Epithelial cell of esophagus (primary cell): ENCODE measurements around the gene TRAF2.
"Not testable (repeated sequence)": the region's sequence is repeated elsewhere in the genome, so short reads cannot be mapped to it uniquely, and the experiment has no call there.

Experiments
- DNase-seq: peaks from one replicate; pipeline ENCODE4 v3.0.0; 2010; ENCODE audit warnings: low read depth
- H3K4me3 ChIP-seq: 2 replicates; pipeline ENCODE4 v1.5.1; 2011; ENCODE audit warnings: mild to moderate bottlenecking, low read length, control low read depth
- TF ChIP-seq, protein P1 (sequence below): IDR thresholded peaks from 2 replicates; pipeline ENCODE4 v1.5.1; 2011; ENCODE audit warnings: low read depth, mild to moderate bottlenecking, low read length, control low read depth, inconsistent platforms; ENCODE audit not compliant: insufficient read depth; ENCODE audit errors: missing control alignments

The TRAF2 gene

GRCh38 chr9:136861874-136862457 is 24.4 kb upstream of the TRAF2 start:
- no peak for DNase-seq
- TF ChIP-seq, protein P1, sequence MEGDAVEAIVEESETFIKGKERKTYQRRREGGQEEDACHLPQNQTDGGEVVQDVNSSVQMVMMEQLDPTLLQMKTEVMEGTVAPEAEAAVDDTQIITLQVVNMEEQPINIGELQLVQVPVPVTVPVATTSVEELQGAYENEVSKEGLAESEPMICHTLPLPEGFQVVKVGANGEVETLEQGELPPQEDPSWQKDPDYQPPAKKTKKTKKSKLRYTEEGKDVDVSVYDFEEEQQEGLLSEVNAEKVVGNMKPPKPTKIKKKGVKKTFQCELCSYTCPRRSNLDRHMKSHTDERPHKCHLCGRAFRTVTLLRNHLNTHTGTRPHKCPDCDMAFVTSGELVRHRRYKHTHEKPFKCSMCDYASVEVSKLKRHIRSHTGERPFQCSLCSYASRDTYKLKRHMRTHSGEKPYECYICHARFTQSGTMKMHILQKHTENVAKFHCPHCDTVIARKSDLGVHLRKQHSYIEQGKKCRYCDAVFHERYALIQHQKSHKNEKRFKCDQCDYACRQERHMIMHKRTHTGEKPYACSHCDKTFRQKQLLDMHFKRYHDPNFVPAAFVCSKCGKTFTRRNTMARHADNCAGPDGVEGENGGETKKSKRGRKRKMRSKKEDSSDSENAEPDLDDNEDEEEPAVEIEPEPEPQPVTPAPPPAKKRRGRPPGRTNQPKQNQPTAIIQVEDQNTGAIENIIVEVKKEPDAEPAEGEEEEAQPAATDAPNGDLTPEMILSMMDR = no peak
- no peak overlapping the region for H3K4me3 ChIP-seq

DNA sequence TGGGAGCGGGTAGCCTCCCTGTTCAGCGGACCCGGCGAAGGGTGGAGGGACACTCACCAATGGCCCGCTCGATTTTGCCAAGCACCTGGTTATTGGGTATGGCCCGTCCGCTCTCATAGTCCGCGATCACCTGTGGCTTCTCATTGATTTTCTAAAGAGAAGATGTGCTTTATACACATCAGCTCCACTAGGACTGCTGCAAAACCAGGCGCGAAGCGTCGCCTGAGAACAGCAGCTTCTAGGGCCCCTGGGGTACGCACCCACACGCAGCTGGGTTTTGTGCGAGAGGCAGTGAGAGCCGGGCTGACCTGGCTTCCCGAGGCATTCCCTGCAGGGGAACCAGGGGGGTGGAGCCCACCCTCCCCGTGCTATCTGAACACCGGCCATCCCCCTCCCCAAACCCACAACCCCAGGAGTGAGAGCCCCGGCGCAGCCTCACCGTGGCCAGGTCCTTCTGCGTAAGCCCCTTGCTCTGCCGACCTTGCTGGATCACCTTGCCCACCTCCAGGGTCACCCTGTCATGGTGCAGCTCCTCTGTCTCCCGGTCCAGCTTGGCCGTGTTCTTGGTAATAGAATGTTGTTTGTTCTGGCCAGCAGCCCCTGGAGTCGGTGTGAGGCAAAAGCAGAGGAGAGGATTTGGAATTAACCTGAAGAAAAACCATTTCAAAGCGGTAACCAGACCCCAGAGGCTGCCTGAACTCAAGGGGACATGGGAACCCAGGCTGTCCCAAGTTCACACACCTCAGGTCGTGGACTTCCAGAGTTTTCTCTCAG is 23.3 kb upstream of the TRAF2 start:
- no peak for DNase-seq
- TF ChIP-seq, protein P1 = no peak
- H3K4me3 ChIP-seq = no peak overlapping the region

- no peak for DNase-seq
These were observed 22.6 kb upstream of the TRAF2 start for GRCh38 chr9:136863623-136864273.

DNA sequence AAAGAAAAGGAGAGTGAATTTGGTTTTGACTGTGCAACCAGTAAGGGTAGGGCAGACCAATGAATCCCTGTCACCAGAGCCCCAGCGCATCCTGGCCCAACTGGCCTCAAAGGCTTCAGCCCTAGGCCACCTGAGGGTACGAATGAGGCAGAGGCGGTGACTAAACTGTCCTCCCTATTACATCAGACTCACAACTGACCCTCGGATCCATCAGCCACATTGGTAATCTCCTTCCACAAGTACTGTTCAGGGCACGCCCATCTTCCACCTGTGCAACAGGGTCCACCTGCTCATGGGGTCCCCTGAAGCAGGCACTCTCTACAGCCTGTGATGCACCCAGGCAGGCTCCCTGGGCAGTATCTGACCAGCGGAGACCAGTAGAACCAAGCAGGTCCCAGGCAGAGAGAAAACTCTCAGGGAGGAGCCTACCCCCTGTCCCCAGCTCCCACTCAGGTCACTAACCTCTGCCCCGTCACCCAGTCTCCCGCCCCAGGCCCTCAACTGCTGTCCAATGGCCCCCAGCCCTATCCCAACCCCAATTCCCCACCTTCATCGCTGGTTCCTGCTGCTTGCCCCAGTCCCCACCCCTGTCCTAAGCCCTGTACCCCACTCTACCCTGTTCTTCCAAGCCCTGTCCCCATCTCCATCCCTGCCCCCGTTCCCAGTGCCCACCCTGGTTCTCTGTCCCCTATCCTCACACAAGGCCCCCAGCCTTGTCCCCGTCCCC is 21.1 kb upstream of the TRAF2 start:
- peak overlapping the region; percentile 74 for H3K4me3 ChIP-seq
- TF ChIP-seq, protein P1 = no peak
- no peak for DNase-seq

More at GRCh38 chr9:136863623-136864273, 22.6 kb upstream of the TRAF2 start:
- TF ChIP-seq, protein P1 = no peak
- no peak overlapping the region for H3K4me3 ChIP-seq

DNA sequence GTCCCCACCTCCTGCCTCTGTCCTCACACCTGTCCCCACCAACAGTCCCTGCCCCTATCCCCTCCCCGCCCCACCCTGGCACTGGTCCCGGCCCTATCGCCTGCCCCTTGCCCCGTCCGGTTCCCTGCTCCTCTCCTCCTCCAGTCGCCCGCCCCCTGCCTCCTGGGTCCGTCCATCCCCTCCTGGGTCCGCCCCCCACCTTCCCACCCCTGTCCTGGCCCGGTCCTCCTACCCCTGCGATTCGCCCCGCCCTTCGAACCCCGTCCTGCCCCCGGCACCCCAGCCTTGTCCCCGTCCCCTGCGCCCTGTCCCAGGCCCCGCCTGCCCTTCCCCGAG is 20.6 kb upstream of the TRAF2 start:
- H3K4me3 ChIP-seq = peak overlapping the region; percentile 74
- no peak for DNase-seq
- TF ChIP-seq, protein P1 = no peak

DNA sequence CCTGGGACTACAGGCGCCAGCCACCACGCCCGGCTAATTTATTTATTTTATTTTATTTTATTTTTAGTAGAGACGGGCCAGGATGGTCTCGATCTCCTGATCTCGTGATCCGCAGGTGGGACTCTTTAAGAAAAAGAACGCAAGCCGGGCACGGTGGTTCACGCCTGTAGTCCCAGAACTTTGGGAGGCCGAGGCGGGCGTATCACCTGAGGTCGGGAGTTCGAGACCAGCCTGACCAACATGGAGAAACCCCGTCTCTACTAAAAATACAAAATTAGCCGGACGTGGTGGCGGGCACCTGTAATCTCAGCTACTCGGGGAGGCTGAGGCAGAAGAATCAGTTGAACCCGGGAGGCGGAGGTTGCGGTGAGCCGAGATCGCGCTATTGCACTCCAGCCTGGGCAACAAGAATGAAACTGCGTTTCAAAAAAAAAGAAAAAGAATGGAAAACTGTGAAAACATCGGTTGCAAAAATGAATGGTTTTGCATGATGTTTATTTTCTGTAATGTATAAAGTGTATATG is 19.4 kb upstream of the TRAF2 start:
- DNase-seq = not testable (repeated sequence)
- peak overlapping the region; percentile 74 for H3K4me3 ChIP-seq

- no peak for DNase-seq
- TF ChIP-seq, protein P1 = no peak
- H3K4me3 ChIP-seq = no peak overlapping the region
These were observed 18.8 kb upstream of the TRAF2 start for GRCh38 chr9:136867480-136867879.
